ENCODE measurements around the gene GSE1. TPM values are rescaled to one million over a fixed set of nuclear protein-coding genes. Genes with fewer than 3 reads are reported as not detected.

GSE1 gene
- total RNA-seq, 2 experiments from 2014 or later = 18.4 to 19.8 TPM

GRCh38 chr16:85608515-85608885, 4.6 kb upstream of the GSE1 start:
- Mint-ChIP-seq H3K4me3 (no peak overlapping the region), H3K27ac (no peak overlapping the region), H3K36me3 (ENCODE audit: low read depth) (no peaks in the 10 kb centered on the region), H3K9me3 (no peaks in the 10 kb centered on the region), H3K4me1 (peaks cover 22% of the 10 kb centered on the region), H3K27me3 (peaks cover 4% of the 10 kb centered on the region)
- ChIA-PET CTCF (interaction anchor here (3.2 kb wide), 1 partner anchor 188 kb away, joined by 32 read pairs; no protein-coding TSS in a partner anchor), POLR2A (no interaction called here)
- DNase-seq = no peak

- POLR2A ChIA-PET = interaction anchor here (5.3 kb wide), 1 partner anchor 55 kb away, joined by 41 read pairs; no protein-coding TSS in a partner anchor
- H3K4me1 Mint-ChIP-seq = peaks cover 22% of the 10 kb centered on the region
- no peak overlapping the region for H3K4me3 Mint-ChIP-seq
- H3K27ac Mint-ChIP-seq = no peak overlapping the region
- DNase-seq = no peak
- H3K27me3 Mint-ChIP-seq = peaks cover 4% of the 10 kb centered on the region
- CTCF ChIA-PET = interaction anchor here (1.1 to 3.2 kb wide), 9 partner anchors 47 to 188 kb away, joined by 3 to 32 read pairs (median 6); no protein-coding TSS in a partner anchor
- no peaks in the 10 kb centered on the region for H3K36me3 Mint-ChIP-seq (ENCODE audit: low read depth)
- H3K9me3 Mint-ChIP-seq = no peaks in the 10 kb centered on the region
Measured at GRCh38 chr16:85608887-85609286, 4.2 kb upstream of the GSE1 start.

- ChIA-PET POLR2A (interaction anchor here (5.3 kb wide), 1 partner anchor 56 kb away, joined by 41 read pairs; no protein-coding TSS in a partner anchor), CTCF (interaction anchor here (0.9 to 3.2 kb wide), 12 partner anchors 48 to 191 kb away, joined by 3 to 32 read pairs (median 4); no protein-coding TSS in a partner anchor)
- H3K27me3 Mint-ChIP-seq = peaks cover 4% of the 10 kb centered on the region
- no peak overlapping the region for H3K4me3 Mint-ChIP-seq
- H3K36me3 Mint-ChIP-seq (ENCODE audit: low read depth) = no peaks in the 10 kb centered on the region
- no peak overlapping the region for H3K27ac Mint-ChIP-seq
- DNase-seq = no peak
- H3K4me1 Mint-ChIP-seq = peaks cover 23% of the 10 kb centered on the region
- no peaks in the 10 kb centered on the region for H3K9me3 Mint-ChIP-seq
Measured at GRCh38 chr16:85609539-85609938, 3.6 kb upstream of the GSE1 start.

DNA sequence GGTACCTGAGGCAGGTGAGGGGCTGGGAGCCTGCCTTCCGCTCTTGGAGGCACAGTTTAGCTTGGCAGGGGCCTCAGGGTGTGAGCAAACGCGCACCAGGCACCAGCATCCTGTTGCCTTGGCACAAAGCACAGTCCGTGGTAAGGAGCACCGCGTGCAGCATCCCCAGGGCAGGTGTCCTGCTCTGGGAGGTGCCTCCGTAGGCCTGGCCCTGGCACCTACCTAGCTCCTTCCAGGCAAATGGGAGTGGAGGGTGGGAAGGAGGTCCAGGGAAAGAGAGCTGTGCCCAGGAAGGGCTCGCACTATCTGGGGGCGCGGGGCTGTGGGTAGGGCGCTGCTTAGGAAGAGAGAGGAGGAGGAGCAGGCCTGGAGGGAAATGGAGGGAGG, 3.1 kb upstream of the GSE1 start:
- CTCF ChIA-PET = interaction anchor here (0.9 to 3.2 kb wide), 16 partner anchors 49 to 194 kb away, joined by 3 to 32 read pairs (median 4); no protein-coding TSS in a partner anchor
- H3K4me3 Mint-ChIP-seq = no peak overlapping the region
- H3K4me1 Mint-ChIP-seq = peaks cover 27% of the 10 kb centered on the region
- H3K36me3 Mint-ChIP-seq (ENCODE audit: low read depth) = no peaks in the 10 kb centered on the region
- peaks cover 4% of the 10 kb centered on the region for H3K27me3 Mint-ChIP-seq
- POLR2A ChIA-PET = interaction anchor here (5.3 kb wide), 1 partner anchor 56 kb away, joined by 41 read pairs; no protein-coding TSS in a partner anchor
- no peaks in the 10 kb centered on the region for H3K9me3 Mint-ChIP-seq
- no peak overlapping the region for H3K27ac Mint-ChIP-seq
- DNase-seq = no peak

- Mint-ChIP-seq H3K4me1 (peaks cover 32% of the 10 kb centered on the region), H3K36me3 (ENCODE audit: low read depth) (no peaks in the 10 kb centered on the region), H3K27ac (peak overlapping the region; percentile 40), H3K27me3 (peaks cover 8% of the 10 kb centered on the region), H3K4me3 (peak overlapping the region; percentile 63), H3K9me3 (no peaks in the 10 kb centered on the region)
- DNase-seq = peak; percentile 85
- ChIA-PET POLR2A (interaction anchor here (5.3 kb wide), 1 partner anchor 57 kb away, joined by 41 read pairs; no protein-coding TSS in a partner anchor), CTCF (interaction anchor here (1.1 to 3.2 kb wide), 10 partner anchors 49 to 195 kb away, joined by 3 to 32 read pairs (median 6); no protein-coding TSS in a partner anchor)
Measured at GRCh38 chr16:85610446-85611193, 2.5 kb upstream of the GSE1 start.

GRCh38 chr16:85611194-85611443, 2.0 kb upstream of the GSE1 start:
- H3K4me1 Mint-ChIP-seq = peaks cover 37% of the 10 kb centered on the region
- H3K27ac Mint-ChIP-seq = no peak overlapping the region
- H3K27me3 Mint-ChIP-seq = peaks cover 11% of the 10 kb centered on the region
- H3K4me3 Mint-ChIP-seq = peak overlapping the region; percentile 63
- POLR2A ChIA-PET = interaction anchor here (5.3 kb wide), 1 partner anchor 58 kb away, joined by 41 read pairs; no protein-coding TSS in a partner anchor
- CTCF ChIA-PET = interaction anchor here (1.1 to 3.2 kb wide), 7 partner anchors 54 to 195 kb away, joined by 3 to 32 read pairs (median 8); no protein-coding TSS in a partner anchor
- DNase-seq = no peak
- H3K36me3 Mint-ChIP-seq (ENCODE audit: low read depth) = no peaks in the 10 kb centered on the region
- no peaks in the 10 kb centered on the region for H3K9me3 Mint-ChIP-seq

DNA sequence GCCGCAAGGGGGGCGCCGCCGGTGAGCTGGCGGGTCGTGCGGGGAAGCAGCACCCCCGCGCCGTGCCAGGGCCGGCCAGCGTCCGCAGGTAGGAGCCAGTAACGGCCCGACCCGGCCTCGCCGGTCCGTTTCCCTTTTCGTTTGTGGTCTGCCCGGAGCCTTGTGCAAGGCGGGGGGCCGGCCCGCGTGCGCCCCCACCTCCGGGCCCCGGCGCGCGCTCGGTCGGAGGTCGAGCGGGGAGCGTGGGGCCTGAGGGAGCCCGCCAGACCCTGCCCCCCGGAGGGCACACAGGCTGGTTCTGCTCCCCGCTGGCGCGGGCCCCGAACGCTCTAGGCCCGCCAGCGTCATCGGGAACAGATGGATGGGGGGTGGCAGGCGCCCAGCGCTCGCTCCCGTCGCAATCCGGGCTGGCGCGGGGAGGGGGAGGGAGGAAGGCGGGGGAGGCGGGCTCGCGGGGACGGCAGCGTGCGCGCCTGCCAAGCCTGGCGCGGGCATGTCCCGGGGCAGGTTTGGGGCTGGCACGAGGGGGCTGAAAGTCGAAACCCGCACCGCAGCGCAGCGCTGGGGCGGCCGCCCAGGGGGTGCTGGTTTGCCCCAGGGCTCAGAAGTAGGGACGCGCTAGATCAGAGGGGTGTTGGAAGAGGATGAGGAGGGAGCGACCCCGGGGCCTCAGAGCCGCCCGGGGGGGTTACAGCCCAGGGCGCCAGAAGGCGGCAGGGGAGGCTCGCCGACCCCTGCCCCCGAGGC, 1.5 kb upstream of the GSE1 start:
- peak; percentile 38 for DNase-seq
- Mint-ChIP-seq H3K27ac (no peak overlapping the region), H3K4me3 (peak overlapping the region; percentile 46), H3K4me1 (peaks cover 40% of the 10 kb centered on the region), H3K27me3 (peaks cover 11% of the 10 kb centered on the region), H3K9me3 (no peaks in the 10 kb centered on the region), H3K36me3 (ENCODE audit: low read depth) (no peaks in the 10 kb centered on the region)
- CTCF ChIA-PET = interaction anchor here (1.6 to 3.2 kb wide), 5 partner anchors 55 to 196 kb away, joined by 4 to 32 read pairs (median 8); no protein-coding TSS in a partner anchor
- POLR2A ChIA-PET = interaction anchor here (1.3 to 5.3 kb wide), 2 partner anchors 54 to 58 kb away, joined by 3 to 41 read pairs; no protein-coding TSS in a partner anchor

- POLR2A ChIA-PET = interaction anchor here (1.3 to 5.3 kb wide), 3 partner anchors 55 to 191 kb away, joined by 3 to 41 read pairs (median 5); no protein-coding TSS in a partner anchor
Measured at GRCh38 chr16:85612191-85612800, 826 bp upstream of the GSE1 start.

DNA sequence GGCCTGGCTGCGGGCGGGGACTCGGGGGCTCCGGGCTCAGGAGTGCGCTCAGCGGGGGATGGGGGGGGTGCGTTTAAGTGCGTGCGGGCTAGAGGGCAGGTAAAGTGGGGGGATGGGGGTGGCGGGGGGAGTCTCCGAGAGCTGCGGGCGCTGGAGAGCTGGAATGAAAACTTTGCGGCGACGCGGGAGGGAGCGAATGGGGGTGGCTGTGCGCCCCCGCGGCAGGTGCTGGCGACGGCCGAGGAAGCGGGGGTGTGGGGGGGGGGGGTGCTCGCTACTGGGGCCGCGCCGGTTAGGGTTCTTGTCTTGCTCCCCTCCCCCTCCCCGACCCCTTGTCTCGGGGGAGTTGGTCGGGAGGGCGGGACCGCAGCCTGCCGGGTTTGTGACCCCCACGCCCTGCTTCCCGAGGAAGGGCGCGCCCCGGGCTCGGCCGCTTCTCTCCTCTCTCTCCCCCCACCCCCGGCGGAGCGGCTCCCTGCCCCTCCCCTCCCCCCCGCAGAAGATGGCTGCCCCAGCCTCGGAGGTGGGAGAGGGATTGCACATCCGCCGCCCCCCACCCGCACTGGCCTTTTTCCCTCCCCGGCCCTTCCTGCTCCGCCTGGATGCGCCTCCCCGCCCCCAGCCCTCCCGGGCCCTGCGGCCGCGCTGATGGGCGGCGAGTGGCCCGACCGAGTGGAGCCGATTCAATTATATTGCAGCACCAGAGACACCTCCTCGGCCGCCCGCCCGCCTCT, 649 bp downstream of the GSE1 start:
- ChIA-PET CTCF (interaction anchor here (0.7 to 2.3 kb wide), 5 partner anchors 57 to 1109 kb away, joined by 3 to 15 read pairs (median 3); partner anchors contain the start of gene MEAK7), POLR2A (interaction anchor here (1.5 to 5.3 kb wide), 3 partner anchors 59 to 193 kb away, joined by 5 to 41 read pairs (median 16); no protein-coding TSS in a partner anchor)
- peaks cover 11% of the 10 kb centered on the region for H3K27me3 Mint-ChIP-seq
- H3K4me1 Mint-ChIP-seq = peaks cover 46% of the 10 kb centered on the region
- peak; percentile 26 for DNase-seq
- no peaks in the 10 kb centered on the region for H3K36me3 Mint-ChIP-seq (ENCODE audit: low read depth)
- peak overlapping the region; percentile 37 for H3K4me3 Mint-ChIP-seq
- H3K27ac Mint-ChIP-seq = no peak overlapping the region
- H3K9me3 Mint-ChIP-seq = no peaks in the 10 kb centered on the region

More at GRCh38 chr16:85612191-85612800, 826 bp upstream of the GSE1 start:
- CTCF ChIA-PET = interaction anchor here (1.2 to 2.3 kb wide), 3 partner anchors 121 to 196 kb away, joined by 3 to 15 read pairs (median 4); no protein-coding TSS in a partner anchor
- DNase-seq = peak; percentile 27
- Mint-ChIP-seq H3K9me3 (no peaks in the 10 kb centered on the region), H3K4me1 (peaks cover 46% of the 10 kb centered on the region), H3K36me3 (ENCODE audit: low read depth) (no peaks in the 10 kb centered on the region), H3K27ac (peak overlapping the region; percentile 40), H3K4me3 (peak overlapping the region; percentile 68), H3K27me3 (peaks cover 11% of the 10 kb centered on the region)

DNA sequence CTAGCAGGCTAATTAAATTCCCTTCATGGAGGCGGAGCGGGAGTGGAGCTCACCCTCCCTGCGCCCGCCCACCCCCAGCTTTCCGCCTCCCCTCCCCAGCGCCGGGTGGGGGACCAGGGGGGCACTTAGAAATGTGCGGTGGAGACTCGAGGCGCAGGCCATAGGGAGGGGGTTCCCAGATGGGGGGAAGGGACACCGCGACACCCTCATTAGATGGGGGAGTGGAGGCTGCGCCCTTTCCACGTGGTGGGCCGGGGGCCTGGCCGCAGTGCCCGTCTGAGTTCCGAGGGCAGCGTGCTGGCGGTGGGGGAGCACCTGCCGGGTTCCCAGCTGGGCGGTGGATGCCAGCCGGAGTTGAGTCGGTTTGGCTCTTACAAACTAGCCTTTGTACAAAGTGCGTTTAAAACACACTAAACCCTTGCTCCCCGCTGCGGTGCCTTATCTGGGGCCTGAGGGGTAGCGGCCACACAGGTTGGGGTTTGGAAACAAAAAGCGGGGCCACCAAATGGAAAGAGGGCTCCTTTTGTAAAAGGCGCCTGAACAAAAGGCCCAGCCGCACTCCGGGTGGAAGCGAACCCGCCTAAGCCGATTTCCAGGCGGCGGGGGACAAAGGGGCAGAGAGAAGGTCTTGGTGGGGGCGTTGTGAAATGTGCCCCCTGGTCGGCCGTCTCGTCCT, 1.4 kb downstream of the GSE1 start:
- H3K27me3 Mint-ChIP-seq = peaks cover 11% of the 10 kb centered on the region
- peaks cover 44% of the 10 kb centered on the region for H3K4me1 Mint-ChIP-seq
- H3K36me3 Mint-ChIP-seq (ENCODE audit: low read depth) = no peaks in the 10 kb centered on the region
- H3K9me3 Mint-ChIP-seq = no peaks in the 10 kb centered on the region
- peak overlapping the region; percentile 43 for H3K4me3 Mint-ChIP-seq
- H3K27ac Mint-ChIP-seq = no peak overlapping the region
- POLR2A ChIA-PET = interaction anchor here (2.3 kb wide), 1 partner anchor 60 kb away, joined by 16 read pairs; no protein-coding TSS in a partner anchor
- CTCF ChIA-PET = interaction anchor here (0.7 to 4.0 kb wide), 6 partner anchors 45 to 1110 kb away, joined by 3 to 44 read pairs (median 12); partner anchors contain the start of gene MEAK7
- DNase-seq = no peak

Measured in activated CD4-positive, alpha-beta memory T cell treated with anti-CD3 and anti-CD28 coated beads, Interleukin-2, amount 10 ng/mL, durations not matched to agents 7 days and 5 days (primary cell).